CD4-positive, CD25-positive, alpha-beta regulatory T cell (primary cell): ENCODE data around the gene CIITA. TPM values are rescaled to one million over a fixed set of nuclear protein-coding genes. Genes with fewer than 3 reads are reported as not detected.
A peak's percentile ranks its signal among the peaks of the same experiment; 100 is the strongest.
"Not testable (repeated sequence)": the region's sequence is repeated elsewhere in the genome, so short reads cannot be mapped to it uniquely, and the experiment has no call there.

Experiments used
- ATAC-seq, 2 donors: fragments of 150-1000 bp; cut with Tn5 transposase; one replicate each; pipeline ENCODE4 v1.10.0; 2021; ENCODE audit warnings: low read depth in 2 of 2, moderate number of reproducible peaks in 2 of 2, moderate library complexity in 1 of 2
- DNase-seq, 3 donors: peaks; one replicate each; pipeline versions ENCODE4 v3.0.0 to v3.0.0-alpha.2; 2012 to 2022; ENCODE audit warnings: mixed read lengths in 1 of 3
- H3K27ac ChIP-seq: one replicate; pipeline ENCODE4 v1.7.0; 2013; ENCODE audit warnings: mild to moderate bottlenecking, low read length; ENCODE audit not compliant: insufficient read depth, poor library complexity, severe bottlenecking
- H3K27me3 ChIP-seq: one replicate; pipeline ENCODE4 v1.7.0; 2013; ENCODE audit warnings: low read length; ENCODE audit not compliant: control insufficient read depth, insufficient read depth
- H3K36me3 ChIP-seq: one replicate; pipeline ENCODE4 v1.7.0; 2013; ENCODE audit warnings: mild to moderate bottlenecking, low read length, moderate library complexity; ENCODE audit not compliant: control insufficient read depth, insufficient read depth
- H3K4me1 ChIP-seq: 2 replicates; pipeline ENCODE4 v1.7.0; 2013; ENCODE audit warnings: mild to moderate bottlenecking, low read length; ENCODE audit not compliant: insufficient read depth, control insufficient read depth, poor library complexity, severe bottlenecking
- H3K4me3 ChIP-seq: one replicate; pipeline ENCODE4 v1.7.0; 2013; ENCODE audit warnings: low read depth, mild to moderate bottlenecking, low read length, moderate library complexity
- H3K9me3 ChIP-seq, 2 experiments: 1 replicate in 1 of 2; 2 replicates in 1 of 2; pipeline ENCODE4 v1.7.0; 2013; ENCODE audit warnings: low read length in 2 of 2, mild to moderate bottlenecking in 1 of 2, moderate library complexity in 1 of 2; ENCODE audit not compliant: control insufficient read depth in 2 of 2
- H3K27ac Mint-ChIP-seq, 3 donors: one replicate each; pipeline ENCODE4 v1.8.0; 2020 to 2022; ENCODE audit warnings: mild to moderate bottlenecking in 3 of 3, mixed read lengths in 3 of 3, moderate library complexity in 2 of 3
- H3K27me3 Mint-ChIP-seq: one replicate; pipeline ENCODE4 v1.8.0; 2022; ENCODE audit warnings: mild to moderate bottlenecking, mixed read lengths
- H3K36me3 Mint-ChIP-seq: one replicate; pipeline ENCODE4 v1.8.0; 2020; ENCODE audit warnings: mixed read lengths
- H3K4me1 Mint-ChIP-seq, 4 donors: one replicate each; pipeline ENCODE4 v1.8.0; 2020 to 2022; ENCODE audit warnings: mixed read lengths in 4 of 4, mild to moderate bottlenecking in 1 of 4
- H3K4me3 Mint-ChIP-seq, 4 donors: one replicate each; pipeline ENCODE4 v1.8.0; 2020 to 2022; ENCODE audit warnings: mild to moderate bottlenecking in 4 of 4, mixed read lengths in 4 of 4, moderate library complexity in 3 of 4
- H3K9me3 Mint-ChIP-seq, 7 donors: one replicate each; pipeline ENCODE4 v1.8.0; 2020 to 2022; ENCODE audit warnings: mixed read lengths in 7 of 7, mild to moderate bottlenecking in 3 of 7, moderate library complexity in 2 of 7
- polyA plus RNA-seq, 4 donors: library from polyadenylated mRNA; unstranded; fragments of 300-500 nt; fragmentation: Illumina TruSeq; gene quantifications; one replicate each; pipeline ENCODE4 v1.2.3, GENCODE V29; 2021
- total RNA-seq: library from RNA; stranded (reverse); gene quantifications from one replicate; pipeline ENCODE4 v1.2.3, GENCODE V29; 2022

The CIITA gene
- 35.0 TPM for total RNA-seq
- 1 to 10 TPM; 1.9 to 5.5 (median 3.0) TPM for polyA plus RNA-seq

- peak within 1 kb of the TSS; percentile 79 to 85 (median 80) for H3K27ac Mint-ChIP-seq
- H3K9me3 Mint-ChIP-seq = no peaks in the 10 kb centered on the region
- peaks cover 44% of the 10 kb centered on the region for H3K4me1 ChIP-seq
- no peaks in the 10 kb centered on the region for H3K36me3 ChIP-seq
- peak within 1 kb of the TSS; percentile 91 for H3K4me3 ChIP-seq
- no peaks in the 10 kb centered on the region for H3K27me3 ChIP-seq
- peak within 1 kb of the TSS; percentile 45 for H3K27ac ChIP-seq
- DNase-seq (peak; percentile 15 to 93 (median 64)), ATAC-seq (peak; percentile 72 to 74)
- no peaks in the 10 kb centered on the region for H3K27me3 Mint-ChIP-seq
- peak within 1 kb of the TSS; percentile 93 to 94 (median 94) for H3K4me3 Mint-ChIP-seq
- no peaks in the 10 kb centered on the region for H3K36me3 Mint-ChIP-seq
- no peaks in the 10 kb centered on the region for H3K9me3 ChIP-seq
- H3K4me1 Mint-ChIP-seq = peaks cover 19 to 68% (median 46%) of the 10 kb centered on the region in 4 donors
These were observed at the start of gene CIITA for GRCh38 chr16:10876799-10877341. CIITA (plus strand) TSS chr16:10877202; CDS start chr16:10877331, 129 bp downstream.

GRCh38 chr16:10827691-10828341 lies 49.2 kb upstream of the CIITA start:
- no peaks in the 10 kb centered on the region for H3K9me3 ChIP-seq
- DNase-seq (no peak), ATAC-seq (no peak)
- no peaks in the 10 kb centered on the region for H3K4me1 ChIP-seq
- Mint-ChIP-seq H3K4me1 (no peaks in the 10 kb centered on the region), H3K27me3 (no peaks in the 10 kb centered on the region), H3K36me3 (no peaks in the 10 kb centered on the region), H3K4me3 (no peak overlapping the region), H3K9me3 (no peaks in the 10 kb centered on the region), H3K27ac (no peak overlapping the region)
- no peaks in the 10 kb centered on the region for H3K27me3 ChIP-seq
- no peak overlapping the region for H3K4me3 ChIP-seq
- no peak overlapping the region for H3K27ac ChIP-seq
- H3K36me3 ChIP-seq = no peaks in the 10 kb centered on the region

GRCh38 chr16:10828851-10829366 lies 48.1 kb upstream of the CIITA start:
- Histone ChIP-seq H3K9me3 (no peaks in the 10 kb centered on the region), H3K36me3 (no peaks in the 10 kb centered on the region), H3K27ac (no peak overlapping the region), H3K4me1 (no peaks in the 10 kb centered on the region), H3K27me3 (no peaks in the 10 kb centered on the region), H3K4me3 (no peak overlapping the region)
- Mint-ChIP-seq H3K36me3 (no peaks in the 10 kb centered on the region), H3K4me3 (no peak overlapping the region), H3K27ac (peak overlapping the region in 1 of 3 donors; percentile 62), H3K4me1 (no peaks in the 10 kb centered on the region), H3K27me3 (no peaks in the 10 kb centered on the region), H3K9me3 (no peaks in the 10 kb centered on the region)
- DNase-seq (no peak), ATAC-seq (peak in 1 of 2 donors; percentile 28)

DNA sequence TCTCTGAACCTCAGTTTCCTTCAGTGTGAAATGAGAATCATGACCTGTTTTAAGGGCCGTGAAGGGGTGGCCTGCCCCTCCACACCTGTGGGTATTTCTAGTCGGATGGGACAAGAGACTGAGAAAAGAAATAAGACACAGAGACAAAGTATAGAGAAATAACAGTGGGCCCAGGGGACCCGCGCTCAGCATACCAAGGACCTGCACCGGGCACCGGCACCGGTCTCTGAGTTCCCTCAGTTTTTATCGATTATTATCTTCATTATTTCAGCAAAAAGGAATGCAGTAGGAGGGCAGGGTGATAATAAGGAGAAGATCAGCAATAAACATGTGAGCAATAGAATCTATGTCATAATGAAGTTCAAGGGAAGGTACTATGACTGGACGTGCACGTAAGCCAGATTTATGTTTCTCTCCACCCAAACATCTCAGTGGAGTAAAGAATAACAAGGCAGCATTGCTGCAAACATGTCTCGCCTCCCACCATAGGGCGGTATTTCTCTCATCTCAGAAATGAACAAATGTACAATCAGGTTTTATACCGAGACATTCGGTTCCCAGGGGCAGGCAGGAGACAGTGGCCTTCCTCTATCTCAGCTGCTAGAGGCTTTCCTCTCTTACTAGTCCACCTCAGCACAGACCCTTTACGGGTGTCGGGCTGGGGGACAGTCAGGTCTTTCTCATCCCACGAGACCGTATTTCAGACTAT lies 47.5 kb upstream of the CIITA start:
- H3K4me1 ChIP-seq, H3K9me3 ChIP-seq, H3K27ac ChIP-seq, H3K27me3 Mint-ChIP-seq, H3K36me3 ChIP-seq, ATAC-seq, DNase-seq, H3K9me3 Mint-ChIP-seq, H3K4me1 Mint-ChIP-seq, H3K27me3 ChIP-seq, H3K4me3 Mint-ChIP-seq, H3K4me3 ChIP-seq, H3K36me3 Mint-ChIP-seq: not testable (repeated sequence)
- peak overlapping the region in 1 of 3 donors; percentile 62 for H3K27ac Mint-ChIP-seq

DNA sequence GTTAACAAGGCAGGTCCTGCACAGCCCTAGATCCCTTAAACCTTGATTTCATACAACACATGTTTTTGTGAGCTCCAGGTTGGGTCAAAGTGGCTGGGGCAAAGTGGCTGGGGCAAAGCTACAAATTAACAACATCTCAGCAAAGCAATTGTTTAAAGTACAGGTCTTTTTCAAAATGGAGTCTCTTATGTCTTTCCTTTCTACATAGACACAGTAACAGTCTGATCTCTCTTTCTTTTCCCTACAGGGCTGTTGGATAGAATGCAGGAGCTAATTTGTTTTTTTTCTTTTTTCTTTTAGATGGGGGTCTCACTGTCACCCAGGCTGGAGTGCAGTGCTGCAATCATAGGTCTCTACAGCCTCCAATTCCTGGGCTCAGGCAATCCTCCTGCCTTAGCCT lies 46.8 kb upstream of the CIITA start:
- not testable (repeated sequence) for ATAC-seq, H3K36me3 ChIP-seq, DNase-seq, H3K4me1 Mint-ChIP-seq, H3K27me3 ChIP-seq, H3K9me3 ChIP-seq, H3K4me1 ChIP-seq, H3K27ac ChIP-seq, H3K4me3 ChIP-seq, H3K9me3 Mint-ChIP-seq, H3K27me3 Mint-ChIP-seq, H3K4me3 Mint-ChIP-seq, H3K36me3 Mint-ChIP-seq
- peak overlapping the region in 1 of 3 donors; percentile 31 for H3K27ac Mint-ChIP-seq

- Mint-ChIP-seq H3K27me3 (no peaks in the 10 kb centered on the region), H3K27ac (peak overlapping the region in 2 of 3 donors; percentile 29 to 71), H3K36me3 (no peaks in the 10 kb centered on the region), H3K9me3 (peaks cover 0 to 6% (median 2%) of the 10 kb centered on the region in 7 donors), H3K4me1 (no peaks in the 10 kb centered on the region), H3K4me3 (no peak overlapping the region)
- Histone ChIP-seq H3K4me3 (no peak overlapping the region), H3K27ac (no peak overlapping the region), H3K27me3 (no peaks in the 10 kb centered on the region), H3K9me3 (peaks cover 0 to 2% of the 10 kb centered on the region in 2 experiments), H3K4me1 (no peaks in the 10 kb centered on the region), H3K36me3 (no peaks in the 10 kb centered on the region)
- DNase-seq = no peak
- no peak for ATAC-seq
These were observed 44.8 kb upstream of the CIITA start for GRCh38 chr16:10831894-10832886.

DNA sequence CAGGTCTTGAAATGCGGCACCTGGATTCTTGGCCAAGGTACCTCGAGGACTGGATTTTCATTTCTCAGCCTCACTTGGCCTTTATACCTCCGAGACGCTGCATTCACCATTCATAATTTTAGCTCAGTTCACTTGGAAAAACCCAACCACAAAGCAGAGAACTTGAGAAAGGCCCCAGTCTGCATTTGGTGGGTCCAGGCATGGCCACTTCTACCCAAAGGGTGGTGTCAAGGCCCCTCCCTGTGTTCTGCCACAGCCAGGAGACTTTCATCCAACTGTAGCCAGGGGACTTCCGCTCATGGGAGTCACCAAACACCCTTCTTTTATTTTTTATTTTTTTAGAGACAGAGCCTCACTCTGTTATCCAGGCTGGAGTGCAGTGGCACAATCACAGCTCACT lies 43.7 kb upstream of the CIITA start:
- H3K4me1 ChIP-seq = no peaks in the 10 kb centered on the region
- ATAC-seq (no peak), DNase-seq (no peak)
- H3K27me3 ChIP-seq = no peaks in the 10 kb centered on the region
- H3K9me3 ChIP-seq = peaks cover 0 to 2% of the 10 kb centered on the region in 2 experiments
- no peaks in the 10 kb centered on the region for H3K27me3 Mint-ChIP-seq
- no peak overlapping the region for H3K4me3 ChIP-seq
- no peak overlapping the region for H3K4me3 Mint-ChIP-seq
- no peak overlapping the region for H3K27ac Mint-ChIP-seq
- H3K4me1 Mint-ChIP-seq = no peaks in the 10 kb centered on the region
- H3K9me3 Mint-ChIP-seq = peaks cover 0 to 6% (median 2%) of the 10 kb centered on the region in 7 donors
- H3K36me3 ChIP-seq = no peaks in the 10 kb centered on the region
- no peak overlapping the region for H3K27ac ChIP-seq
- no peaks in the 10 kb centered on the region for H3K36me3 Mint-ChIP-seq
